ENCODE data around the gene COL6A6.

- no peak for TF ChIP-seq CTCF (IDR thresholded peaks at IDR 0.05)
- no peak for TF ChIP-seq EP300 (IDR thresholded peaks at IDR 0.05)
- TF ChIP-seq POLR2A (IDR thresholded peaks at IDR 0.05) = no peak
- no peak for TF ChIP-seq POLR2AphosphoS5 (IDR thresholded peaks at IDR 0.05)
These were observed 40.5 kb downstream of the COL6A6 start for GRCh38 chr3:130557336-130558035.
